CD4-positive, alpha-beta T cell treated with Interleukin-6 for 4 hours (primary cell): ENCODE data around the gene BORCS5.

Source experiments
- DNase-seq: peaks from one replicate; pipeline ENCODE4 v3.0.0-alpha.2; 2020; ENCODE audit warnings: mixed read lengths

Gene BORCS5

DNA sequence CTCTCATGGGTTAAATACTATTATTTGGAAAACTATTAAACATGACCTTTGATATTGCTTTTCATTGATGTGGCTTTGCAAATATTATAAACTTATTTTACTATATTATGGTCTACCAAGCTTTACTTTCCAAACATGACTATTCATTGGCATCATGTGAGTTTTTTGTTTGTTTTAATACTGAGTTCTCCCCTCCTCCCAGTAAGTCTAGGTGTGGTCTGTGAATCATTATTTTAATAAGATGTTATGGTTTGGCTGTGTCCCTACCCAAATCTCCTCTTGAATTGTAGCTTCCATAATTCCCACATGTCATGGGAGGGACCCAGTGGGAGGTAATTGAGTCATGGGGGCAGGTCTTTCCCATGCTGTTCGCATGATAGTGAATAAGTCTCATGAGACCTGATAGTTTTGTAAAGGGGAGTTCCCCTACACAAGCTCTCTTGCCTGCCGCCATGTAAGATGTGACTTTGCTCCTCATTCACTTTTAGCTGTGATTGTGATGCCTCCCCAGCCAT, 80.0 kb downstream of the BORCS5 start:
- no peak for DNase-seq

DNA sequence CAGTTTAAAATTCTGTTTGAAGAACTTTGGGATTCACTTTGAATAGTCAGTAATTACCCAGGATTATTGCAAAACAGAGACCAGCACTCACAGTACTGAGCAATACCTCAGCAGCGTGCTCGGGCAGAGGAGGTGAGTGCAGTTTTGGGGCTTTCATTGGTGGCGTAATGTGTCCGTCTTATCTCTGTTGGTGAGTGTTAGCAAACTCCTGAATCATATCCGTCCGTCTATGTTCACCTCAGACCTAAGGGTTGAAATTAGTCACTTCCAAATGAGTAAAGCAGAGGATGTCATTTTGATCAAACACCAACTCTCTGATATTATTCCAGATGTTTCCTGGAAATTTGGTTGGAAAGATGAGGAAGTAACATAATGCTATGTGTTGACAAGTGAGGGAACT, 82.8 kb downstream of the BORCS5 start:
- DNase-seq = peak; percentile 68

DNA sequence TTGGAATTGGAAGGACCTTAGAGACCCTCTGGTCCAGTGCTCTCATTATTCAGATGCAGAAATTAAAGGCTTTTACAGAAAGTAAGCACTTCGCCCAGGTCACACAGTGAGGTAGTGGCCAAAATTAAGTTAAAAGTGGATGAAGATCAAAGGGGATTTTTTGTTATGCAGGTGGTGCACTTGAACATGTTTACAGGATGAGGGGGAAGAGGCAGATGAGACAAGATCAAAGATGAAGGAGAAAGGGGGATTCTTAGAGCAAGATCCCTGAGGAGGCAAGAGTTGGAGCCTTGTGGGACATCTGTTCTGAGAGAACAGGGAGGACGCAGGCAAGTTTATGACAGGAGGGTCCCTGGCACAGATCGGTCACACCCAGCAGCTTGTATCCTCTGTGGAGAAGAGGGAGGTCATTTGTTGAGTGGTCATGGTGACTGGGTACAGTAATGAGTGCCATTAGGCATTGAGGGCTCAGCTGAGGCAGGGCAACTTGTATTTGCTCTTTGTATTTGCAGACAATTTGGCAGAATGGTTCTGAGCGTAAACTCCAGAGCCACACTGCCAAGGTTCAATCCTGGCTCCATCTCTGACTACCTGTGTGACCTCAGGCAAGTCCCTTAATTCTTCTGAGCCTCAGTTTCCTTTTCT, 84.0 kb downstream of the BORCS5 start:
- no peak for DNase-seq

DNA sequence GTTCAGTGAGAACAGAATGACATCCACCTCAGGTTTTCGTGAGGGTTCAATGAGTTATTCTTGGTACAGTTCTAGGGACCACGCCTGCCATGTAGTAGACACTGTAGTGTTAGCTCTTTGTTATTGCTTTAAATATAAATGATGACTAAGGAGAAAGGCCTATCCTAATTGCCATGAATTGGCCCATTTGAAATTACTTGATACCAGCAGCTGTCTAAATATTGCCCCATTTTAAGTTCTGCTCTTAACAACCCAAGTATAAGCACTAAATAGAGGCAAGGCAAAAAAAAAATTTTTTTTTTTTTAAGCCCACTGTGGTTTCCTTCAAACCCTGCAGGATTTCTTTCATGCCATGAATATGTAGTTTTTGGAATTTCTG, 84.5 kb downstream of the BORCS5 start:
- no peak for DNase-seq

DNA sequence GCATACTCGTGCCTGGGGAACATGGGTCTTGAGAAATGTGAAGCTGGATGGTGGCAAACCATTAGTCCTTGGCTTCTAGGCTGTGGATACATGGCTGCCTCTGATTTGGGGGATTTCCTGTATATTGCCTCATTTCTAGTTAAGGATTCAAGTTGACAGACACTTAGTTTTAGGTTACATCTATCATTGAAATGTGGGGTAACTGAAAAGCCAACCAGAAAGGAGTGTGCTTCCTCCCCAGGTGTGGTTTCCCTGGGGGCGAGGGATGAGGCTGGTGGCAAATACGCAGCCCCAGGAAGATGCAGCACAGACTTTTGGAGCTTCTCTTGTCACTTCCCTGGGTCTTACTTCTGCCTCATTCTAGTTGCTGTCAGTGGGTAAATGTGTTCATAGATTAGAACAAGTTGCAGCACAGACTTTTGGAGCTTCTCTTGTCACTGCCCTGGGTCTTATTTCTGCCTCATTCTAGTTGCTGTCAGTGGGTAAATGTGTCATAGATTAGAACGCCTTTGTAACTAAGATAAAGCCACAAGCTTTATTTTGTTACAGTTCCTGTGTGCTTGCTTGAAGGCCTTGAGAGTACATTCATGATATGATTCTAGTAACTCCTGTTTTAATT, 85.1 kb downstream of the BORCS5 start:
- DNase-seq = peak; percentile 58

DNA sequence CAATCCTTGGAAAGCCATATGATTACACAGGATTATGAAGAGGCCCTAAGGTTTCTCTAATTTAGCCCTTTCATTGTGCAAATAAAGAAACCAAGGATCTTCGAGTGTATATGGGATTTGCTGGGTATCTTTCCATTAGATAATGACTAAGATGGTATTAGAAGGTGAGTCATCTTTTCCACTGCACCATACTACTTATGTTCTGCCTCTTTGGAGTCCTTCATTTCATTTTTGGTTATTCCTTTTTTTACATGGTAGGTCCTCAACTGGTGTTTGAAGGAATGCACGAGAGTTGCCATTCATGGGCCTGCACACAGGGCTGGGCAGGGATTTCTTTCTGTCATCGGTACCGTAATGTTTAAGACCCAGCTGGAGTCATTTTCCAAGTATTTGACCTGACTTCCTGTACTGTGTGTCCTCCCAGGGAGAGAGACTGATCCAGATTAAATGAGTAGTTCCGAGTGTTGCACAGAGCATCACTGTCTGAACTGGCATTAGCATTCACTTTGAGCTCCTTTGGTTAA, 85.7 kb downstream of the BORCS5 start:
- DNase-seq = no peak

DNA sequence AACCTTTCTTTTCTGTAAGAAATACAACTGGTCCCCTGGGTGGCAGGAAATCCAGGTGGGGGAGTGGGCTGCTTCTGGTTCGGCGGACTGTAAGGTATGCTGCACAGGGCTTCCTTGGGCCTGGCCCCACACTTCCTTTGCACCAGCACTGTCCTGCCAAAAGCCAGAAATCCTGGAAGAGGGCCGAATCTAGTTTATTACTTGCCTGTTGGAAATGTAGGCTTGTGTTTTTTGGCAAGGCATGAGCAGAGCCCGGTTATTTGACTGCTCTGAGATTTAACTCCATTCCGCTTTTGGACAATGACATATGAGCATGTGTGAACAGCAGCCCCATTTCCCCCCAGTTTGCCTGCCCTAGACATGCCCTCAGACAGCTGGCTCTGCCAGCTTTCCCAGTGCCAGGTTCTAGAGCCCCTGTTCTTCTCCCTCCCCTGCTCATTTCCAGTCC, 86.6 kb downstream of the BORCS5 start:
- DNase-seq = no peak

DNA sequence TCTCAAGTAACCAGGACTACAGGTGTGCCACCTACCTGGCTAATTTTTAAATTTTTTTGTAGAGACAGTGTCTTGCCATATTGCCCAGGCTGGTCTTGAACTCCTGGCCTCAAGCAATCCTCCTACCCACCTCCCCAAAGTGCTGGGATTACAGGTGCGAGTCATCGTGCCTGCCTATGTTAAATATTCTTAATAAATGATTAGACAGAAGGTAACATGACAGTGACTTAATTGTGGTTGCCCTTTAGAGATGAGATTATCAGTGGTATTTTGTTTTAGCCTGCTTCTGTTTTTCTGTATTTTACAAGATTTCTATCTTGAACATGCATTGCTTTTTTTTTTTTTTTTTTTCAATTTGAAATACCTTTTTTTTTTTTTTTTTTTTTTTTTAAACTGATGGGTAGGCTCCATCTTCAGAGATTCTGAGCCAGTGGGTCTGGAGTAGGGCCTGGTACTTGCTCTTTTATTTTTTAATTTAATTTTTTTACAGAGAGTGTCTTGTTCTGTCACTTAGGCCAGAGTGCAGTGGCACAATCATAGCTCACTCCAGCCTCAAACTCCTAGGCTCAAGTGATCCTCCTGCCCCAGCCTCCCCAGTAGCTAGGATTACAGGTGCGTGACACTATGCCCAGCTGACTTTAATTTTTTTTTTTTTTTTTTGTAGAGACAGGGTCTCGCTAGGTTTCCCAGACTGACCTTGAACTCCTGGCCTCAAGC, 88.4 kb downstream of the BORCS5 start:
- DNase-seq = peak; percentile 46

DNA sequence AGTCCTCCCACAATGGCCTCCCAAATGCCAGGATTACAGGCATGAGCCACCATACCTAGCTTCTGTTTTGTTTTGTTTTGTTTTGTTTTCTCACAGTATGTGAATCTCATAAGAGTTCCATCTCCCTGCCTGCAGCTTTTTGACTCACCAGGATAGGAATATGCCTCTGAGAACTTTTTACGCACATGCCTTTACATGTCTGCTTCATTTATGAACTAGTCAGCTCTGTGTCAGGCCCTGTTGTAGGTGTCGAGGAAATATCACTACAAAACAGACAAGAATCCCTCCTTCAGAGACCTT, 89.0 kb downstream of the BORCS5 start:
- DNase-seq = no peak

DNA sequence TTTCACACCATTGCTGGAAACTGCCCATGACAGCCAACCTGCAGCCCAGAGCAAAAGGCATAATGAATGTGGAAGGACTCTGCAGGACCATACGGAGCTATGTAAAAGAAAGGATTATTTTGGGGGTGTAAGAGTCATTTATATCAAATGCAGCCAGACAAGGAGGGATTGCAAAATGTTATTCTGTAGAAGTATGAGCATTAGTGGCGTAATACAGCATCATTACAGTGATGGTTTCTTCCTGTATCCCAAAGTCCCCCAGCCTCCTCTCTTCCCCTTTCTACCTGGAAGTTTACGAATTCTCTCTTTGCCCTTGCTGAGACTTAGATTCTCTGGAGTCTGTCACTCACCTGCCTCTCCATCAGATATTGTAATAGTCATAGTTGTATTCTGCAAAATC, 89.9 kb downstream of the BORCS5 start:
- DNase-seq = no peak

DNA sequence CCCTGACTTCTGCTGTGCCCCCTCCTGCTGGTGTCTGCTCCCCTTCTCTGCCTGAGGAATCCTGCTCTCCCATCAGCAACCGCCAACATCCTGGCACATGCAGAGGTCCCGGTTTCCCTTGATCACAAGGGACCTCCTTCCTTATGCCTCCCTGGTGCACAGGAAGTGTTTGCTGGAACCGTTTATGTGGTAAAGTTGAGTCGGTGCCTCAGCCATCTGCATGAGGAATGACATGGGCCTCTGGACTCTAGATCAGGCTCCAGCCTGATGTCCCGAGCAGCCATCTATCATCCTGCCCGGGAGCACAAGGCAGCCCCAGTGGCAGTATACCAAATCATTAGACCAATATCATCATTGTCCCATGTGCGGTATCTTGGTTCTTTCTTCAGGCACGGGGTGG, 90.4 kb downstream of the BORCS5 start:
- no peak for DNase-seq

DNA sequence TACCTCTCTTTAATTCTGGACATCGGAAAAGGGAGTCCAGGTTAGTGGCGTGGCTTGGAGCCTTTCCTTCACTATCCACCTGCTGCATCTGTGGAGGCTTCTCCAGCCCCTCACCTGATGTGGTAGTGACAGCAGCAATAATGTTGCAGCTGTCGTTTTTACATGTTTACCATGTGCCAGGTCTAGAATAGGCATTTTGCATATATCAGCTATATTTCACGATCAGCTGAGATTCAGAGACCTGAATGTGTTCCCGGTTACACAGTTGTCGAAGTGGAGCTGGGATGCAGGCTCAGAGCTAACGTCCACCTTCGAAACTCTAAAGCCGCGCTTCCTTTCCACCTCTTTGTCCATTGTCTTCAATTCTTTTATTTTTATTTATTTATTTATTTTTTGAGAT, 91.0 kb downstream of the BORCS5 start:
- DNase-seq = no peak

DNA sequence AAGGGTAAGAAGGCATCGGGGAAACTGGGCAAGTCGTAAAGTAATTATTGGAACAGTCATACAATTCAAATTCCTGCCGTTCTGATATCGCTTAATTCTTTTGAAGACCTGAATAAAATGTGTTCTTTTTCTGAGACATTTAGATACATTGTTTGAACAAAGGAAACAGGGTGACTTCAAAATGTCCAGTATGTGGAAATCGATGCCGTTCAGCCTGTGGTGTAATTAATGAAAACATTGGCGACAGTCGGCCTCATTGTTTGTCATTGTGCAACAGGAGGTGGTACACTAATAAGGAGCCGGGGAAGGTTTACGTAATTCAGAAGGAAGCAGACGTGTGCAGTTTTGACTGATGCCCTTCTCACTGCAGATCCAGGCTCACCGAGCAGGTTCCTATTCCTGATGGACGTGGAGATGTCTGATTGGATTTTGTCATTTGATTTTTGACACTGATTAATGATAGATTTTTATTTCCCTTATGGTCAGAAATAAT, 92.7 kb downstream of the BORCS5 start:
- DNase-seq = no peak

DNA sequence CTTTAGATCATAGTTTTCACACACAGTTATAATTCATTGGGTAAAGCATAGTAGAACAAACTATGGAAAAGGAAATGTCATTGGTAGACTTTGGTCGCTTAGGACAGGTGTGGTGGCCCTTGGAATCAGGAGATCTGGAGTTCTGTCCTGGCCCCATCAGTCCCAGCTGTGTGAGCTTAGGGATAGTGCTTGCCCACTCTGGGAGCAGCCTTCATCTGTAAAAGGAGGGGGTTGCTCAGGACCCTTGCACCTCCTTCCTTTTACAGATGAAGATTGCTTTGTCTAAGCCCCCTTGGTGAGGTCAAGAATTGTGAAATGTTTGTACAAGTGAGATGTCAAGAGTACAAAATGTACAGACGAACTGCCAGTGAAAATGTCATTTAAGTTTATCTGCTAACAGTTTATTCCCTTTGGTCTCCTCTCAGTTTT, 93.2 kb downstream of the BORCS5 start:
- no peak for DNase-seq

DNA sequence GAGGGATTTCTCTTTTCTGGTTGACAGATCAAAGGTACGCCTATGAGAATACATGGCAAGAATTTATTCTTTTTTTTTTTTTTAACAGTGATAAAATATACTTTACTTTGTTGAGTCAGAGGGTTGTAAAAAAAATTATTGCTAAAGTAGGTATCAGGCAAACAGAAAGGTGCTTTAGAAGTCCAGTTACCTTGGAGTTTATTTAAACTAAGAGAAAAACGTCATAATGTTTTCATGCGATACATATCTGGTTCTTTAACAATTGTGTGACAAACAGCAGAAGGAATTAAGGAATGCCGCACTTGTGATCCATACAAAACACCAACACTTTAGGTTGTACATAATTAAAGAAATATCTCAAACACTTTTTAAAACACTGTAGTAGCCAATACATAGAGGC, 94.2 kb downstream of the BORCS5 start:
- no peak for DNase-seq

DNA sequence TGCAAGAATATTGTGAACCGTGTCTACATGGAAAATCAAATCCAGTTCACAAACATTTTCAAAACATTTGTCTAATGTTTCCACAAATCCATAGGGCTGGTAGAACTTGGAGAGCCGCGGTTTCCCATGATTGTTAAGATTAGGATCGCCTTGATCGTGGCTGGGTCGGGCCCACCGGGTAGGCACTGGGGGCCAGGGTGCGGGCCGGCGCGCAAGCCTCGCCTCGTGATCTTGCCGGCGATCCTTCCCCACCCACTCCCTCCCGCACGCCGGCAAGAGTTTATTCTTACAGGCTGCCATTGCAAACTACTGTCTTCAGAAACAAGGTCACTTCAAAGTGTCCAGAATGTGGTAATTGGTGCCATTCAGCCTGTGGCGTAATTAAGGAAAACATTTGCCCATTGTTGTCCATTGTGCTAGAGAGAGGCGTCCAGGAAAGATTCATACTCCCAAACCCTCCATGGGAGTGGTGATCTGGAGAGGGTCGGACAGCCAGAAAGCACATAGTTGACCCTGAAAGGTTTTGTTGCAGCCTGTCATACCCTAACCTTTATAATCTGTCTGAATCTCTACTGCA, 95.5 kb downstream of the BORCS5 start:
- DNase-seq = no peak

DNA sequence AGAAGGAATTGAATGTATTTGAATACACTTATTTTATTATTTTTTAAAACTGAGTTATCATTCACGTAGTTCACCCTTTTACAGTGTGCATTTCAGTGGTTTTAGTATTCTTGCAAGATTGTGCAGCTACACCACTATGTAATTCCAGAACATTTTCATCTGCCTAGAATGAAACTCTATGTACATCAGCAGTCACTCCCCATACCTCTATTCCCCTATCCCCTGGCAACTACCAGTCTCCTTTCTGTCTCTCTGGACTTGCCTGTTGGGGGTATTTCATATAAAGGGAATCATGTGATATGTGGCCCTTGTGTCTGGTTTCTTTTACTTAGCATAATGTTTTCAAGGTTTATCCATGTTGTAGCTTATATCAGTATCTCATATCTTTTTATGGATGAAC, 96.8 kb downstream of the BORCS5 start:
- DNase-seq = no peak

DNA sequence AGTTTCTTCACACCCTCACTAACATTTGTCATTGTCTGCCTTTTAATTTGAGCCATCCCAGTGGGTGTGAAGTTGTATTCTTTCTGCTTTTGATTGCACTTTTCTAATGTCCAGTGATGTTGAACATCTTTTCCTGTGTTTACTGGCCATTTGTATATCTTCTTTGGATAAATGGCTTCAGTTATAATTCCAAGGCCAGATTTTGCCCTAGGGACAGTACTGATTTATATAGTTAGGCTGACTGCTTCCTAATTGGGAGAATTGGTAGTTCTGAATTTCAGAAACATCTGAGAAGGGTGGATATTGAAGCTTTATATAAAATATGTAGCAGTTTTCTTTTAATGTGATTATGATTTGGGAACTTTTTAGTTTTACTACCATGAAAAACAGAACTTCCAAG, 97.4 kb downstream of the BORCS5 start:
- no peak for DNase-seq

DNA sequence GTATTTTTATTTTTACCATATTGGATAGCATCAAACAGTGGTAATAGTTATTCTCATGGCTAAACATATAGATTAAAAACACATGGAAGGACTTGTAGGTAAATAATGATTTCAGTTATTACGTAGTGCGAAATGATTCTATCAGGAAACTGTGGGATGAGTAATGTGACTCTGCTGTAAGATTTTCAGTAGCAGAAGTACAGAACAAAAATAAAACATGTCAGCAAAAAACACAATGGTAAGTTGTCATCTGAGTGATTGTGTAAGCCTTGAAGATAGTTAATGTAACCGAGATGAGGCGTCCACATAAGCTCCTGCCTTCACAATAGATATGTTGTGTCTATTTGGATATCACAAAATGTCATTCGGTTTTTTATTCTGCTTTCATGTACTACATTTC, 99.8 kb downstream of the BORCS5 start:
- DNase-seq = no peak

DNA sequence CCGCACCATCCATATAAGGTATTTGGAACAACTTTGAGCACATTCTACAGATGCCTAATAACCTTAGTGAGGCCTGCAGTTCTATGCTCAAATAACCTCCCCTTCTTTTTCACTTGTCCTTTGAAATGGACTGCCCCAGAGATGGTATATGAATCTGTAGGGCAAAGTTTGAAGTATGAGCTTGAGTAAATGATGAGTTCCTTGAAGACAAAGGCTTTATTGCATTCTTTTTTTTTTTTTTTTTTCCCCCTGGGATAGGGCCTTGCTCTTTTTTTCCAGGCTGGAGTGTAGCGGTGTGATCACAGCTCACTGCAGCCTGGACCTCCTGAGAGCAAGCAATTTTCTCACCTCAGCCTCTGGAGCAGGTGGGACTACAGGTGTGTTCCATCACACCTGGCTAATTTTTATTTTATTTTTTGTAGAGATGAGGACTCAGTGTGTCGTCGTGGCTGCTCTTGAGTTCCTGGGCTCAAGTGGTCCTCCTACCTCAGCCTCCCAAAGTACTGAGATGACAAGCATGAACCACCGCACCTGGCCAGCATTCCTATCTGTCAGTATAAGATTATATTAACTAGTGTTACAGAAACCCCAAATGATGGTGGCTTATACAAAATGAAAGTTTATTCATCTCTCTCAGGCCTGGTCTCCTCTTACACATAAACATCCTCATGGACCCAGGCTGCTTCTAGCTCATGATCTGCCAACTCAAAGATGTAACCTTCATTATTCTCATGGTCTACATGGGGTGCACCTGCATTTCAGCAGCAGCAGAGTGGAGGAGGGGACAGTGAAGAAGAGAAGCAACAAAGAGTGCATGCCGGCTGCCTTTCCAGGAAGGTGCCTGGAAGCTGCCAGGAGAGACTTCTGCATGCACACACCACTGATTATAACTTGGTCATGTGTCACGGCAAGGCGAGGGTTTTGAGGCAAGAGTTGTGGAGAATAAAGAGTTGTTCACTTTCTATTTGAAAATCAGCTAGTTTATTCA, 104.4 kb downstream of the BORCS5 start:
- peak; percentile 32 for DNase-seq

DNA sequence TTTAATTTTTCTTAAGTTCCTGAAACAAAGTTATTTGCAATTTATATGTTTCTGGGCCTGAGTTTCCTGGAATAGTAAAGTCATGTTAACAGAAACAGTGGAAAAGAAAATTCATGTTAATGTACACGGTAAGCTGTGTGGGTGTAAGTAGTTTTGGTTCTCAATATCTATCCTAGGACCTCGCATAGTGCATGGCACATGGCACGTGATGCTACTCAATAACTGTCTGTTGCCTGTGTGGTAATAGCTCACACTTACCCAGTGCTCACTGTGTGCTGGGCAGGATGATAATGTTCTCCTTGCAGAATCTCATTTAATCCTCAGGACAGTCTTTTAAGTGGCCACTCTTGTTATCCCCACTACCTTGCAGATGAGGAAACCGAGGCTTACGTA, 105.0 kb downstream of the BORCS5 start:
- DNase-seq = no peak

DNA sequence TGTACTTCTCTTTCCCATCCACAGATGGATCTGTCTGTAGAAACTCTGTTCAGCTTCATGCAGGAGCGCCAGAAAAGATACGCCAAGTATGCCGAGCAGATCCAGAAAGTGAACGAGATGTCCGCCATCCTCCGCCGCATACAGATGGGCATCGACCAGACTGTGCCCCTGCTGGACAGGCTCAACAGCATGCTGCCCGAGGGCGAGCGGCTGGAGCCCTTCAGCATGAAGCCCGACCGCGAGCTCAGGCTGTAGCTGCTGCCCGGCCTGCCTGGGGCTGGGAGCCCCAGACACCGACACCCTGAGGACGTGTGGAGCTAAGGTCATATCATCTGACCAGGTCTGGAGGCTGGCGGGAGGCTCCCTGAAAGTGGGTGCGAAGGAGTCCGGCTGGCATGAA, 108.6 kb downstream of the BORCS5 start:
- no peak for DNase-seq
